NCI-H1694 (cell line): ENCODE data around the gene NES.
"Not testable (repeated sequence)": the region's sequence is repeated elsewhere in the genome, so short reads cannot be mapped to it uniquely, and the experiment has no call there.

Experiments used
- DNase-seq: peaks from one replicate; lab custom pipeline; 2025; lab: John Stamatoyannopoulos, UW

Gene NES

GRCh38 chr1:156645056-156645455 is 32.2 kb downstream of the NES start:
- DNase-seq = no peak

- DNase-seq = no peak
Measured at GRCh38 chr1:156644640-156645039, 32.6 kb downstream of the NES start.

- no peak for DNase-seq
Measured at GRCh38 chr1:156644146-156644545, 33.1 kb downstream of the NES start.

- DNase-seq = no peak
Measured at GRCh38 chr1:156643778-156644092, 33.5 kb downstream of the NES start.

GRCh38 chr1:156643049-156643777 is 34.0 kb downstream of the NES start:
- DNase-seq = no peak

GRCh38 chr1:156642265-156643048 is 34.8 kb downstream of the NES start:
- no peak for DNase-seq

GRCh38 chr1:156641761-156642264 is 35.4 kb downstream of the NES start, which contains the start of gene BCAN:
TSS of gene BCAN (plus strand) at chr1:156642117. CDS start at chr1:156646055, 3,938 bp downstream.
- no peak for DNase-seq

GRCh38 chr1:156640842-156641706 is 36.1 kb downstream of the NES start:
- DNase-seq = no peak

- no peak for DNase-seq
Measured at GRCh38 chr1:156639601-156640101, 37.6 kb downstream of the NES start.

- no peak for DNase-seq
Measured at GRCh38 chr1:156638189-156638985, 38.8 kb downstream of the NES start.

- no peak for DNase-seq
Measured at GRCh38 chr1:156632355-156632754, 44.9 kb downstream of the NES start.

- not testable (repeated sequence) for DNase-seq
Measured at GRCh38 chr1:156631152-156631551, 46.1 kb downstream of the NES start.

GRCh38 chr1:156629823-156630449 is 47.3 kb downstream of the NES start:
- DNase-seq = no peak

- peak; percentile 91 for DNase-seq
Measured at GRCh38 chr1:156627313-156627880, 49.8 kb downstream of the NES start.

GRCh38 chr1:156626079-156626438 is 51.1 kb downstream of the NES start:
- DNase-seq = no peak

GRCh38 chr1:156625436-156626078 is 51.6 kb downstream of the NES start:
- peak; percentile 87 for DNase-seq

GRCh38 chr1:156624814-156625435 is 52.3 kb downstream of the NES start:
- peak; percentile 32 for DNase-seq

GRCh38 chr1:156623946-156624813 is 53.0 kb downstream of the NES start:
- peak; percentile 69 for DNase-seq
